ENCODE data around the gene NDUFB10. TPM values are rescaled to one million over a fixed set of nuclear protein-coding genes. Genes with fewer than 3 reads are reported as not detected.
"Not testable (repeated sequence)": the region's sequence is repeated elsewhere in the genome, so short reads cannot be mapped to it uniquely, and the experiment has no call there.

Gene NDUFB10
- polyA plus RNA-seq, 6 donors from 2014 or later: 163 to 200 (median 194) TPM

- Mint-ChIP-seq H3K36me3 (no peaks in the 10 kb centered on the region), H3K27me3 (no peaks in the 10 kb centered on the region), H3K9me3 (no peaks in the 10 kb centered on the region), H3K4me3 (peak overlapping the region in 1 of 8 donors; percentile 9), H3K4me1 (peaks cover 2 to 6% (median 3%) of the 10 kb centered on the region in 3 donors), H3K27ac (no peak overlapping the region)
- DNase-seq (no peak), ATAC-seq (ENCODE audit: low read depth in 2 of 2) (no peak)
Measured at GRCh38 chr16:1932050-1933028, 27.0 kb upstream of the NDUFB10 start.

DNA sequence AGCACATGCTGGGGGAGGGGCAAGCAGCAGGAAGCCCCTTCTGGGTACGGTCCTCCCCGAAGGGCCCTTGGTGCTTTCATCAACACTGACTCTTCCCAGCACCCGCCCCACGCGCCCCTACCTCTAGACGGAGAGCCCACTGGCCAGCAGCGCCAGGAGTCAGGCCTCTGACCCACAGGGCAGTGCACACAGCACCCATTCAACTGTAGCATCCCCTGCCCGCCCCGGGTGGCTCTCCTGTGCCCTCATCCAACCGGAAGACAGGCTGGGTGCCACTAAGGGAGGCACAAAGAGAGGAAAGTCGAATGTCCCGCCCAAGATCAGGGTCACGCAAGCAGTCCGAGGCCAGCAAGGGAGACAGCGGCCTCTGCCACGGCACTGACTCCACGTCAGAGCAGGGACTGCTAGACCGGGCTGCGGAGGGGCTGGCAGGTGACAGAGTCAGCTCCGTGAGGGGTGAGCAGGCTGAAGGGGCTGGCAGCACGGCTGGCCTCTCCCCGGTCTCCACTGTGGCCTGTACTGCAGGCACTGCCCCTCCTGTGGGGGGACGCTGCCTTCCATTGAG, 26.2 kb upstream of the NDUFB10 start:
- DNase-seq (no peak), ATAC-seq (ENCODE audit: low read depth in 2 of 2) (no peak)
- Mint-ChIP-seq H3K27me3 (no peaks in the 10 kb centered on the region), H3K4me3 (peak overlapping the region in 2 of 8 donors; percentile 0 to 29), H3K4me1 (peaks cover 2 to 6% (median 3%) of the 10 kb centered on the region in 3 donors), H3K36me3 (no peaks in the 10 kb centered on the region), H3K9me3 (no peaks in the 10 kb centered on the region), H3K27ac (no peak overlapping the region)

DNA sequence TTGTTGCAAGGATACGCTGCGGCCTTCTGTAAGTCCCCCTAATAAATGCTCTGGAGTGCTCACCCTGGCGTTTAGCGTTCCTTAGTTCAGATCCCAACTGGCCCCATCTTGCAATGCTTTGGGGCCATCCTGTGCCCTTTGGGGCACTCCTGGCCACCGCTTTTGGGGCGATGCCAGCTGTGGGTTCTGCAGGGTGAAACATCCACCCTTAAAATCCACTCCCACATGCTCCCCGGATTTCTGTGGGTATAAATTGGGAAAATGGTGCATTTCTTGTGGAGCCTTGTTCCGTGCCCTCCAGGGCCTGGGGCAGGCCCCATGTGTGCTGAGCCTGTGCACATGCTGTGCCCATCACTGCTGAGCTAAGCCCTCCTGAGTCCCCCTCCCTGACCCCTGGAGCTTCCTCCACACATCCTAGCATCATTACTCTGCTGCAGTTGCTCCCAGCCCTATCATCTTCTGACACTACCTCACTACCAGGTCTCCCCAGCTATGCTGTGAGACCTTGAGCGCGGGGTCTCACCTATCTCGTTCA, 22.3 kb upstream of the NDUFB10 start:
- Mint-ChIP-seq H3K9me3 (no peaks in the 10 kb centered on the region), H3K27ac (no peak overlapping the region), H3K4me3 (no peak overlapping the region), H3K36me3 (no peaks in the 10 kb centered on the region), H3K27me3 (no peaks in the 10 kb centered on the region), H3K4me1 (peaks cover 3 to 6% (median 6%) of the 10 kb centered on the region in 3 donors)
- no peak for ATAC-seq (ENCODE audit: low read depth in 2 of 2)
- no peak for DNase-seq

DNA sequence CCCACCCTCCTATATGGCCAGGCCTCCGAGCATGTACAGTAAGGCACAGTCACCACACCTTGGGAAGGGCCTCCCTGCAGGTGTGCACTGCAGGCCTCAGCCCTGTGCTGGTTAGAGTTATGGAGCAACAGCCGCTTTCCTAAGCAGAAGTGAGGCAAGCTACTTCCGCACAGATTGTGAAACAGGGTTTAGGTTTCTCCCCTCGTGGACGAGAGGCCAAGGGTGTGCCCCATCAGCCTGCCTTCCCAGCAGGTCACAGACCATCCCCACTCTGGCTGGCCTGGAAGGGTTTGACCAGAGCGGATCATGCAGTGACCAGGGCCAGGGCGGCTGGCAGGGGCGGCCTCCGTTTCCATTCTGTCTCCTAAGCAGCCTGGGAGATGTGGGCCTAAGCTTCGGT, 21.0 kb upstream of the NDUFB10 start:
- Mint-ChIP-seq H3K4me3 (peak overlapping the region in 1 of 8 donors; percentile 53), H3K36me3 (no peaks in the 10 kb centered on the region), H3K27me3 (no peaks in the 10 kb centered on the region), H3K4me1 (peaks cover 6 to 15% (median 11%) of the 10 kb centered on the region in 3 donors), H3K9me3 (no peaks in the 10 kb centered on the region), H3K27ac (no peak overlapping the region)
- DNase-seq (no peak), ATAC-seq (ENCODE audit: low read depth in 2 of 2) (no peak)

DNA sequence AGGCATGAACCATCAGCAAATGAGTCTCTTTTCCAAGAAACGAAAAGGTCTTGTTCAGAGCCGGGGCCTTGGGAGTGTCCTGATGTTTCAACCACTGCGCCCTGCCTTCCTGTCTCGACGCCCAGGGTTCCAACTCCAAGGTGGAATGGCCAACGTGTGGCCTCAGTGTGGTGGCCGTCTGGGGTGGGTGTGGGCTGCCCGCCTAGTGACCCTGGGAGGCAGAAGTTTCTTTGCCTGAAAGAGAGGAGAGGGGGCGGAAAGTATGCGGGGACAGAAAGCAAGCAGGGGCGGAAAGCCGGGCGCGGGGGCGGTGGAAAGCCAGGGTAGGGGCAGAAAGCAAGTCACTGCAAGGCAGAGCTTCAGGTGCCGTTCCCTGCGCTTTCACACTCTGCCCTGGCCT, 20.4 kb upstream of the NDUFB10 start:
- Mint-ChIP-seq H3K27ac (peak overlapping the region in 1 of 6 donors; percentile 78), H3K9me3 (no peaks in the 10 kb centered on the region), H3K4me1 (peaks cover 6 to 16% (median 15%) of the 10 kb centered on the region in 3 donors), H3K27me3 (no peaks in the 10 kb centered on the region), H3K36me3 (no peaks in the 10 kb centered on the region), H3K4me3 (no peak overlapping the region)
- ATAC-seq (ENCODE audit: low read depth in 2 of 2) (no peak), DNase-seq (no peak)

DNA sequence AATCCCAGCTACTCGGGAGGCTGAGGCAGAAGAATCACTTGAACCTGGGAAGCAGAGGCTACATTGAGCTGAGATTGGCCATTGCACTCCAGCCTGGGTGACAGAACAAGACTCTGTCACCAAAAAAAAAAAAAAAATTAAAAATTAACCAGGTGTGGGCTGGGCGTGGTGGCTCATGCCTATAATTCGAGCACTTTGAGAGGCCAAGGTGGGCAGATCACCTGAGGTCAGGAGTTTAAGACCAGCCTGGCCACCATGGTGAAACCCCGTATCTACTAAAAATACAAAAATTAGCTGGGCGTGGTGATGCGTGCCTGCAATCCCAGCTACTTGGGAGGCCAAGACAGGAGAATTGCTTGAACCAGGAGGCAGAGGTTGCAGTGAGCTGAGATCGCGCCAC, 19.5 kb upstream of the NDUFB10 start:
- Mint-ChIP-seq H3K4me1 (peaks cover 10 to 18% (median 15%) of the 10 kb centered on the region in 3 donors), H3K4me3 (peak overlapping the region in 1 of 8 donors; percentile 35)
- not testable (repeated sequence) for DNase-seq; H3K36me3 Mint-ChIP-seq; H3K27ac Mint-ChIP-seq; H3K27me3 Mint-ChIP-seq; ATAC-seq (ENCODE audit: low read depth in 2 of 2); H3K9me3 Mint-ChIP-seq

- H3K27ac Mint-ChIP-seq: no peak overlapping the region
- no peaks in the 10 kb centered on the region for H3K27me3 Mint-ChIP-seq
- peak overlapping the region in 3 of 8 donors; percentile 40 to 88 (median 59) for H3K4me3 Mint-ChIP-seq
- H3K4me1 Mint-ChIP-seq: peaks cover 10 to 18% (median 15%) of the 10 kb centered on the region in 3 donors
- ATAC-seq (ENCODE audit: low read depth in 2 of 2) (no peak), DNase-seq (no peak)
- no peaks in the 10 kb centered on the region for H3K36me3 Mint-ChIP-seq
- H3K9me3 Mint-ChIP-seq: no peaks in the 10 kb centered on the region
Measured at GRCh38 chr16:1940273-1941161, 18.8 kb upstream of the NDUFB10 start.

GRCh38 chr16:1941162-1942046, 17.9 kb upstream of the NDUFB10 start:
- Mint-ChIP-seq H3K27me3 (no peaks in the 10 kb centered on the region), H3K4me1 (peaks cover 10 to 18% (median 15%) of the 10 kb centered on the region in 3 donors), H3K36me3 (no peaks in the 10 kb centered on the region), H3K9me3 (no peaks in the 10 kb centered on the region), H3K4me3 (peak overlapping the region; percentile 83 to 92 (median 90)), H3K27ac (peak overlapping the region in 2 of 6 donors; percentile 30 to 34)
- DNase-seq: no peak
- no peak for ATAC-seq (ENCODE audit: low read depth in 2 of 2)

GRCh38 chr16:1942047-1942809, 17.1 kb upstream of the NDUFB10 start:
- ATAC-seq (ENCODE audit: low read depth in 2 of 2): no peak

GRCh38 chr16:1942810-1943726, 16.3 kb upstream of the NDUFB10 start, which contains the start of gene MSRB1:
Gene MSRB1, minus strand, starts transcription at chr16:1943199. Its CDS starts 43 bp downstream, at chr16:1943156.
- ATAC-seq (ENCODE audit: low read depth in 2 of 2): peak; percentile 97 to 98
- peak; percentile 99 for DNase-seq
- H3K27ac Mint-ChIP-seq: peak within 1 kb of the TSS; percentile 49 to 87 (median 72)
- peak within 1 kb of the TSS; percentile 83 to 92 (median 90) for H3K4me3 Mint-ChIP-seq
- H3K4me1 Mint-ChIP-seq: peaks cover 10 to 18% (median 15%) of the 10 kb centered on the region in 3 donors
- no peaks in the 10 kb centered on the region for H3K9me3 Mint-ChIP-seq
- H3K27me3 Mint-ChIP-seq: no peaks in the 10 kb centered on the region
- no peaks in the 10 kb centered on the region for H3K36me3 Mint-ChIP-seq

More at GRCh38 chr16:1942047-1942809, 17.1 kb upstream of the NDUFB10 start:
- H3K4me3 Mint-ChIP-seq: peak overlapping the region; percentile 83 to 92 (median 90)
- DNase-seq: no peak
- no peaks in the 10 kb centered on the region for H3K9me3 Mint-ChIP-seq
- no peaks in the 10 kb centered on the region for H3K27me3 Mint-ChIP-seq
- H3K36me3 Mint-ChIP-seq: no peaks in the 10 kb centered on the region
- peak overlapping the region in 3 of 6 donors; percentile 42 to 77 (median 49) for H3K27ac Mint-ChIP-seq
- peaks cover 10 to 18% (median 15%) of the 10 kb centered on the region in 3 donors for H3K4me1 Mint-ChIP-seq
